Gastroesophageal sphincter (tissue), 3 donors: Measurements from ENCODE around the gene CEACAM1.

Experiments used
- CTCF ChIP-seq, 4 experiments: fragments of 200-600 bp in 2 of 4; fragments of 450-650 bp in 2 of 4; sonication (generic) in 1 of 4; IDR thresholded peaks; one replicate each; pipeline ENCODE4 v1.5.1; 2017 to 2019; ENCODE audit warnings: antibody characterized with exemption in 4 of 4, mild to moderate bottlenecking in 2 of 4, moderate library complexity in 2 of 4
- POLR2A ChIP-seq, 2 donors: fragments of 450-650 bp; IDR thresholded peaks; one replicate each; pipeline ENCODE4 v1.6.1; 2017; ENCODE audit warnings: antibody characterized with exemption in 2 of 2, mild to moderate bottlenecking in 2 of 2, moderate library complexity in 1 of 2

DNA sequence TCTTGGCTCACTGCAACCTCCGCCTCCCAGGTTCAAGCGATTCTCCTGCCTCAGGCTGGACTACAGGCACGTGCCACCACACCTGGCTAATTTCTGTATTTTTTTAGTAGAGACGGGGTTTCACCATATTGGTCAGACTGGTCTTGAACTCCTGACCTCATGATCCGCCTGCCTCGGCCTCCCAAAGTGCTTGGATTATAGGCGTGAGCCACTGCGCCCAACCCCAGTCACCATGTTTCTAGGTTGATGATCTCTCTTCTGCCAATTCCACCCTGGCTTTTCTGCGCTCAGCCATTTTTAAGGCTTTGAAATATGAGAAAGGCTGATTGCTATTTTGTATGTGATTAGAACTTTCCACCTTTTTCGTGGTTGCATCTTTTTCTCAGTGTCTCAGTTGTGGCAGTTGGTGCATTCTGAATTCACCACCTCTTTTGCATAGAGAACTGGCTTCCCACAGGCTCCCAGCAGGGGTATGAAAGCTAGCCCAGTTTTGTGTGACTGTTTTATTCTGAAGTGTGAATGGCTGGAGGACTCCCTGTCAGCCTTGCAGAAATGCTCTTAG, 15.5 kb downstream of the CEACAM1 start:
- TF ChIP-seq CTCF (IDR thresholded peaks at IDR 0.05): no peak
- TF ChIP-seq POLR2A (IDR thresholded peaks at IDR 0.05): no peak
